HepG2 (cell line): ENCODE results near the gene ITGB2. TPM values are rescaled to one million over a fixed set of nuclear protein-coding genes. Genes with fewer than 3 reads are reported as not detected.
A peak's percentile ranks its signal among the peaks of the same experiment; 100 is the strongest.

Experiments
- ATF7 ChIP-seq, 2 experiments: fragments of 450-650 bp in 1 of 2; sonication (generic) in 1 of 2; formaldehyde crosslinking in 1 of 2; IDR thresholded peaks; 2 replicates each; pipeline versions ENCODE4 v1.4.0 to v1.6.1; 2016 to 2020; ENCODE audit warnings: antibody characterized with exemption in 1 of 2, mild to moderate bottlenecking in 1 of 2, missing genetic modification reagents in 1 of 2
- ATM ChIP-seq: fragments of 450-650 bp; IDR thresholded peaks from 2 replicates; pipeline ENCODE4 v1.7.1; 2017; ENCODE audit warnings: mild to moderate bottlenecking, borderline replicate concordance
- EED ChIP-seq: sonication (generic); formaldehyde crosslinking; IDR thresholded peaks from 2 replicates; pipeline ENCODE4 v1.5.0; 2020; ENCODE audit warnings: mild to moderate bottlenecking, missing genetic modification reagents
- GTF2F1 ChIP-seq: fragments of 150-350 bp; IDR thresholded peaks from 2 replicates; pipeline ENCODE4 v1.6.1; 2014; ENCODE audit warnings: low read length
- MAFG ChIP-seq: sonication (generic); formaldehyde crosslinking; IDR thresholded peaks from 2 replicates; pipeline ENCODE4 v1.5.1; 2020; ENCODE audit warnings: mild to moderate bottlenecking, missing genetic modification reagents
- MATR3 ChIP-seq: sonication (generic); formaldehyde crosslinking; IDR thresholded peaks from 2 replicates; pipeline ENCODE4 v1.4.0; 2020; ENCODE audit warnings: missing genetic modification reagents
- MEF2D ChIP-seq: sonication (generic); formaldehyde crosslinking; IDR thresholded peaks from 2 replicates; pipeline ENCODE4 v1.5.1; 2020; ENCODE audit warnings: mild to moderate bottlenecking, missing genetic modification reagents
- NR0B2 ChIP-seq: sonication (generic); formaldehyde crosslinking; IDR thresholded peaks from 2 replicates; pipeline ENCODE4 v1.4.0; 2020; ENCODE audit warnings: mild to moderate bottlenecking, missing genetic modification reagents
- SKI ChIP-seq: fragments of 450-650 bp; IDR thresholded peaks from one replicate; pipeline ENCODE4 v1.6.1; 2018; ENCODE audit warnings: mild to moderate bottlenecking; ENCODE audit not compliant: partially characterized antibody
- SNAPC2 ChIP-seq: sonication (generic); formaldehyde crosslinking; IDR thresholded peaks from 2 replicates; pipeline ENCODE4 v1.8.1; 2022; ENCODE audit warnings: mild to moderate bottlenecking, missing genetic modification reagents
- SOX13 ChIP-seq, 3 experiments: fragments of 450-650 bp in 1 of 3; sonication (generic) in 1 of 3; formaldehyde crosslinking in 1 of 3; IDR thresholded peaks in 2 of 3; conservative IDR thresholded peaks in 1 of 3; 2 replicates each; pipeline versions ENCODE4 v1.5.0 to v1.6.1; 2016 to 2020; ENCODE audit warnings: antibody characterized with exemption in 1 of 3, mild to moderate bottlenecking in 1 of 3, missing compliant biosample characterization in 1 of 3, missing genetic modification reagents in 1 of 3, moderate library complexity in 1 of 3
- ZEB1 ChIP-seq: IDR thresholded peaks from 2 replicates; pipeline ENCODE4 v1.6.1; 2012; ENCODE audit warnings: mild to moderate bottlenecking, low read depth, inconsistent platforms; ENCODE audit not compliant: insufficient replicate concordance
- ZNF496 ChIP-seq: sonication (generic); formaldehyde crosslinking; IDR thresholded peaks from 2 replicates; pipeline ENCODE4 v1.8.1; 2023; ENCODE audit warnings: mild to moderate bottlenecking, moderate library complexity, missing genetic modification reagents; ENCODE audit not compliant: insufficient replicate concordance
- ZNF556 ChIP-seq: sonication (generic); formaldehyde crosslinking; IDR thresholded peaks from 2 replicates; pipeline ENCODE4 v1.4.0; 2020; ENCODE audit warnings: mild to moderate bottlenecking, missing genetic modification reagents, borderline replicate concordance
- ZNF562 ChIP-seq: sonication (generic); formaldehyde crosslinking; IDR thresholded peaks from 2 replicates; pipeline ENCODE4 v1.8.0; 2022; ENCODE audit warnings: missing genetic modification reagents, borderline replicate concordance
- ZNF605 ChIP-seq: sonication (generic); formaldehyde crosslinking; IDR thresholded peaks from 2 replicates; pipeline ENCODE4 v1.8.0; 2022; ENCODE audit warnings: mild to moderate bottlenecking, missing genetic modification reagents
- ZNF616 ChIP-seq: sonication (generic); formaldehyde crosslinking; IDR thresholded peaks from 2 replicates; pipeline ENCODE4 v1.5.0; 2020; ENCODE audit warnings: low read depth, mild to moderate bottlenecking, missing genetic modification reagents
- ZNF7 ChIP-seq: IDR thresholded peaks from 2 replicates; pipeline ENCODE4 v1.6.1; 2016; ENCODE audit warnings: missing biosample characterization, missing genetic modification reagents
- ZNF710 ChIP-seq: sonication (generic); formaldehyde crosslinking; IDR thresholded peaks from 2 replicates; pipeline ENCODE4 v1.5.0; 2020; ENCODE audit warnings: mild to moderate bottlenecking, missing genetic modification reagents, borderline replicate concordance
- ZNF772 ChIP-seq: sonication (generic); formaldehyde crosslinking; IDR thresholded peaks from 2 replicates; pipeline ENCODE4 v1.5.0; 2020; ENCODE audit warnings: mild to moderate bottlenecking, missing genetic modification reagents
- ZSCAN31 ChIP-seq: sonication (generic); formaldehyde crosslinking; IDR thresholded peaks from 2 replicates; pipeline ENCODE4 v1.5.0; 2020; ENCODE audit warnings: low read depth, mild to moderate bottlenecking, missing genetic modification reagents
- ZZZ3 ChIP-seq: sonication (generic); formaldehyde crosslinking; IDR thresholded peaks from 2 replicates; pipeline ENCODE4 v1.4.0; 2020; ENCODE audit warnings: missing genetic modification reagents, mild to moderate bottlenecking, borderline replicate concordance
- polyA plus RNA-seq, 8 experiments: library from polyadenylated mRNA; depleted of rRNA in 3 of 8; stranded (reverse) in 7 of 8; unstranded in 1 of 8; fragments of >200 nt; fragmentation: Illumina TruSeq in 4 of 8; extraction: Trizol in 4 of 8; gene quantifications; 2 replicates each; pipeline versions ENCODE4 v1.2.1 to v1.2.3, GENCODE V29; 2011 to 2016; ENCODE audit warnings: low read depth in 4 of 8, missing spikeins in 1 of 8, mixed read lengths in 1 of 8; ENCODE audit not compliant: insufficient read depth in 1 of 8
- total RNA-seq, 5 experiments: library from RNA; depleted of rRNA; stranded (reverse); fragments of >200 nt; fragmentation: Illumina TruSeq; extraction: Trizol; gene quantifications; 2 replicates each; pipeline ENCODE4 v1.2.3, GENCODE V29; 2016; ENCODE audit warnings: low read depth in 1 of 5
- TF ChIP-seq, protein P1 (sequence below): sonication (generic); formaldehyde crosslinking; IDR thresholded peaks from 2 replicates; pipeline ENCODE4 v1.5.0; 2020; ENCODE audit warnings: missing genetic modification reagents
- TF ChIP-seq, protein P2 (sequence below): sonication (generic); formaldehyde crosslinking; IDR thresholded peaks from 2 replicates; pipeline ENCODE4 v1.8.1; 2022; ENCODE audit warnings: low read depth, mild to moderate bottlenecking, missing genetic modification reagents

The ITGB2 gene
- total and polyA plus RNA-seq, 2 of the 13 experiments (the other 11 are each of a cell fraction or from before 2014, with no cell fraction given) = 4.2 to 18.0 TPM

DNA sequence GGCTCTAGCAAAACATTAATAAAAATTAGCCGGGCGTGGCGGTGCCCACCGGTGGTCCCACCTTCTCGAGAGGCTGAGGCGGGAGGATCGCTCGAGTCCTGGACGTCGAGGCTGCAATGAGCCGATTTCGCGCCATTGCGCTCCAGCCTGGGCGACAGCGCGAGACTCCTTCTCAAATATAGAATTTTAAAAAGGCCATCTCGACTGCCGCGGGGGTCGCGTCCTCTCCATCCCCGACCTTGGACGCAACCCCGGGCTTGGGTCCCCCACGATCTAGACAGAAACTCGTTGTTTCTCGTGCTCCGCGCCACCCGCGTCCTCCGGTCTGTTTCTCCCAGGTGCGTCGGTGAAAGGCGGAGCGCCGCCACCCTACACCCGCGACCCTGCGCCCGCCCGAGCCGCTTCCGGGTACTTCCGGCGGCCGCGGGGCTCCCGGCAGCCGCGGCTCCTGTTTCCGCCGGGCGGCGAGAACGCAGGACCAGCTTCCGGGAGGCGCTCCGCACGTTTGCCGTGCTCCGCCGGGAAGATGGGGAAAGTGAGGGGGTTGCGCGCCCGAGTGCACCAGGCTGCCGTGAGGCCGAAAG, 18.9 kb upstream of the ITGB2 start, which contains the start of gene SLX9 (continued):
- TF ChIP-seq ZNF556 (CRISPR knock-in tag) = peak; percentile 96; the same call in 1 of the 2 replicates
- TF ChIP-seq ZNF710 (CRISPR knock-in tag) = peak; percentile 77; the same call in 1 of the 2 replicates
- no peak for TF ChIP-seq ATF7 (IDR thresholded peaks at IDR 0.05)
- peak; percentile 56; the same call in 1 of the 2 replicates for TF ChIP-seq ATF7 (CRISPR knock-in tag; IDR thresholded peaks at IDR 0.05)
- no peak for TF ChIP-seq ATM
- TF ChIP-seq, protein P1, sequence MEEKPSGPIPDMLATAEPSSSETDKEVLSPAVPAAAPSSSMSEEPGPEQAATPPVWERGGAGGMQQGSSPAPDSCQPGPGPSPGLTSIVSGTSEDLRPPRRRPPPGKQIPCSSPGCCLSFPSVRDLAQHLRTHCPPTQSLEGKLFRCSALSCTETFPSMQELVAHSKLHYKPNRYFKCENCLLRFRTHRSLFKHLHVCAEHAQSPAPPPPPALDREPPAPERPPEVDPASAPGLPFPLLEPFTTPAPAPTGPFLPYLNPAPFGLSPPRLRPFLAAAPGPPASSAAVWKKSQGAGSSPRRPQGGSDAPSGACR = peak; percentile 91
- peak; percentile 96 for TF ChIP-seq ZSCAN31
- no peak for TF ChIP-seq MAFG (CRISPR knock-in tag)
- 0 out of 2 replicates have a peak, but pooled peaks have one; percentile 45 for TF ChIP-seq GTF2F1
- TF ChIP-seq SNAPC2 (CRISPR knock-in tag) = no peak
- peak; percentile 76 for TF ChIP-seq SKI
- TF ChIP-seq NR0B2 (CRISPR knock-in tag) = peak; percentile 76; the same call in 1 of the 2 replicates
- TF ChIP-seq ZNF616 (CRISPR knock-in tag) = no peak
- TF ChIP-seq ZNF7 (CRISPR knock-in tag) = no peak
- TF ChIP-seq SOX13 (IDR thresholded peaks at IDR 0.05) = no peak
- peak in 1 of 2 experiments; percentile 55; a peak in 2 of 4 replicates for TF ChIP-seq SOX13 (CRISPR knock-in tag; conservative IDR thresholded peaks at IDR 0.05 in 1 of 2, IDR thresholded peaks at IDR 0.05 in 1 of 2)
- TF ChIP-seq ZNF605 (CRISPR knock-in tag) = peak; percentile 78
- no peak for TF ChIP-seq MATR3 (CRISPR knock-in tag)
- TF ChIP-seq ZNF772 (CRISPR knock-in tag) = peak; percentile 90
- 0 out of 2 replicates have a peak, but pooled peaks have one; percentile 41 for TF ChIP-seq EED
- TF ChIP-seq, protein P2, sequence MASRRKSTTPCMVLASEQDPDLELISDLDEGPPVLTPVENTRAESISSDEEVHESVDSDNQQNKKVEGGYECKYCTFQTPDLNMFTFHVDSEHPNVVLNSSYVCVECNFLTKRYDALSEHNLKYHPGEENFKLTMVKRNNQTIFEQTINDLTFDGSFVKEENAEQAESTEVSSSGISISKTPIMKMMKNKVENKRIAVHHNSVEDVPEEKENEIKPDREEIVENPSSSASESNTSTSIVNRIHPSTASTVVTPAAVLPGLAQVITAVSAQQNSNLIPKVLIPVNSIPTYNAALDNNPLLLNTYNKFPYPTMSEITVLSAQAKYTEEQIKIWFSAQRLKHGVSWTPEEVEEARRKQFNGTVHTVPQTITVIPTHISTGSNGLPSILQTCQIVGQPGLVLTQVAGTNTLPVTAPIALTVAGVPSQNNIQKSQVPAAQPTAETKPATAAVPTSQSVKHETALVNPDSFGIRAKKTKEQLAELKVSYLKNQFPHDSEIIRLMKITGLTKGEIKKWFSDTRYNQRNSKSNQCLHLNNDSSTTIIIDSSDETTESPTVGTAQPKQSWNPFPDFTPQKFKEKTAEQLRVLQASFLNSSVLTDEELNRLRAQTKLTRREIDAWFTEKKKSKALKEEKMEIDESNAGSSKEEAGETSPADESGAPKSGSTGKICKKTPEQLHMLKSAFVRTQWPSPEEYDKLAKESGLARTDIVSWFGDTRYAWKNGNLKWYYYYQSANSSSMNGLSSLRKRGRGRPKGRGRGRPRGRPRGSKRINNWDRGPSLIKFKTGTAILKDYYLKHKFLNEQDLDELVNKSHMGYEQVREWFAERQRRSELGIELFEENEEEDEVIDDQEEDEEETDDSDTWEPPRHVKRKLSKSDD (CRISPR knock-in tag) = peak; percentile 84; the same call in 1 of the 2 replicates
- no peak for TF ChIP-seq ZNF562 (CRISPR knock-in tag)
- TF ChIP-seq ZZZ3 (CRISPR knock-in tag) = peak; percentile 67; the same call in 1 of the 2 replicates
- TF ChIP-seq ZEB1 = no peak
- no peak for TF ChIP-seq ZNF496 (CRISPR knock-in tag)
- no peak for TF ChIP-seq MEF2D (CRISPR knock-in tag)
